GM19351 (cell line): ENCODE data around the gene TNS1.
"Not testable (repeated sequence)": the region's sequence is repeated elsewhere in the genome, so short reads cannot be mapped to it uniquely, and the experiment has no call there.

Experiments
- ATAC-seq: cut with Tn5 transposase; IDR thresholded peaks from one replicate; pipeline ENCODE4 v1.9.1; 2021; ENCODE audit warnings: mild to moderate bottlenecking, moderate library complexity; ENCODE audit not compliant: unreplicated experiment

TNS1 gene

GRCh38 chr2:218030409-218031195 is 27.8 kb upstream of the TNS1 start:
- no peak for ATAC-seq

- no peak for ATAC-seq
These were observed 26.9 kb upstream of the TNS1 start for GRCh38 chr2:218029366-218030360.

- no peak for ATAC-seq
These were observed 26.0 kb upstream of the TNS1 start for GRCh38 chr2:218028562-218029348.

GRCh38 chr2:218028189-218028495 is 25.3 kb upstream of the TNS1 start:
- ATAC-seq = no peak

GRCh38 chr2:218027426-218028188 is 24.8 kb upstream of the TNS1 start:
- ATAC-seq = no peak

GRCh38 chr2:218026676-218027425 is 24.1 kb upstream of the TNS1 start:
- ATAC-seq = no peak

GRCh38 chr2:218026244-218026643 is 23.4 kb upstream of the TNS1 start:
- no peak for ATAC-seq

- no peak for ATAC-seq
These were observed 22.1 kb upstream of the TNS1 start for GRCh38 chr2:218024871-218025270.

- no peak for ATAC-seq
These were observed 21.5 kb upstream of the TNS1 start for GRCh38 chr2:218024336-218024735.

- ATAC-seq = no peak
These were observed 20.8 kb upstream of the TNS1 start for GRCh38 chr2:218023636-218024035.

GRCh38 chr2:218022851-218023530 is 20.2 kb upstream of the TNS1 start:
- no peak for ATAC-seq

- no peak for ATAC-seq
These were observed 19.5 kb upstream of the TNS1 start for GRCh38 chr2:218022131-218022850.

- ATAC-seq = no peak
These were observed 18.8 kb upstream of the TNS1 start for GRCh38 chr2:218021536-218022071.

- no peak for ATAC-seq
These were observed 18.3 kb upstream of the TNS1 start for GRCh38 chr2:218020966-218021535.

GRCh38 chr2:218020281-218020680 is 17.5 kb upstream of the TNS1 start:
- ATAC-seq = no peak

- no peak for ATAC-seq
These were observed 16.7 kb upstream of the TNS1 start for GRCh38 chr2:218019411-218020060.

- not testable (repeated sequence) for ATAC-seq
These were observed 16.0 kb upstream of the TNS1 start for GRCh38 chr2:218018842-218019125.
